Ascending aorta (tissue), 2 donors: Measurements from ENCODE around the gene TRAF2. TPM values are rescaled to one million over a fixed set of nuclear protein-coding genes. Genes with fewer than 3 reads are reported as not detected.
A peak's percentile ranks its signal among the peaks of the same experiment; 100 is the strongest.
"Not testable (repeated sequence)": the region's sequence is repeated elsewhere in the genome, so short reads cannot be mapped to it uniquely, and the experiment has no call there.

ENCODE experiments used
- DNase-seq, 2 donors: peaks; one replicate each; pipeline ENCODE4 v3.0.0-alpha.2; 2019; ENCODE audit warnings: low spot score in 2 of 2
- H3K27ac ChIP-seq, 2 donors: fragments of 200-600 bp; sonication (generic); one replicate each; pipeline ENCODE4 v1.5.1; 2016 to 2017; ENCODE audit warnings: mild to moderate bottlenecking in 1 of 2
- H3K27me3 ChIP-seq: fragments of 200-600 bp; sonication (generic); one replicate; pipeline ENCODE4 v1.5.1; 2017
- H3K36me3 ChIP-seq, 2 donors: fragments of 200-600 bp; sonication (generic); one replicate each; pipeline ENCODE4 v1.5.1; 2016
- H3K4me1 ChIP-seq, 2 donors: fragments of 200-600 bp; sonication (generic); one replicate each; pipeline ENCODE4 v1.5.1; 2016 to 2017; ENCODE audit warnings: mild to moderate bottlenecking in 1 of 2
- H3K4me3 ChIP-seq, 2 donors: fragments of 200-600 bp; sonication (generic); one replicate each; pipeline ENCODE4 v1.5.1; 2016 to 2017; ENCODE audit warnings: mild to moderate bottlenecking in 1 of 2
- H3K9me3 ChIP-seq, 2 donors: fragments of 200-600 bp; sonication (generic); one replicate each; pipeline ENCODE4 v1.5.1; 2016
- intact Hi-C: fragments of 100-400 bp; cut with DNase I; formaldehyde crosslinking; loops from one replicate; pipeline ENCODE4 v1.15.1; 2023
- total RNA-seq: library from RNA; depleted of rRNA; stranded (reverse); fragments of >200 nt; gene quantifications from one replicate; pipeline ENCODE4 v1.1.0, GENCODE V29; 2016
- TF ChIP-seq, protein P1 (sequence below), 3 experiments: fragments of 200-600 bp in 2 of 3; fragments of 450-650 bp in 1 of 3; sonication (generic) in 2 of 3; IDR thresholded peaks; one replicate each; pipeline ENCODE4 v1.5.1; 2016 to 2019; ENCODE audit warnings: antibody characterized with exemption in 3 of 3, mild to moderate bottlenecking in 1 of 3, moderate library complexity in 1 of 3

The TRAF2 gene
- total RNA-seq, 1 donor from 2014 or later: 4.4 TPM

DNA sequence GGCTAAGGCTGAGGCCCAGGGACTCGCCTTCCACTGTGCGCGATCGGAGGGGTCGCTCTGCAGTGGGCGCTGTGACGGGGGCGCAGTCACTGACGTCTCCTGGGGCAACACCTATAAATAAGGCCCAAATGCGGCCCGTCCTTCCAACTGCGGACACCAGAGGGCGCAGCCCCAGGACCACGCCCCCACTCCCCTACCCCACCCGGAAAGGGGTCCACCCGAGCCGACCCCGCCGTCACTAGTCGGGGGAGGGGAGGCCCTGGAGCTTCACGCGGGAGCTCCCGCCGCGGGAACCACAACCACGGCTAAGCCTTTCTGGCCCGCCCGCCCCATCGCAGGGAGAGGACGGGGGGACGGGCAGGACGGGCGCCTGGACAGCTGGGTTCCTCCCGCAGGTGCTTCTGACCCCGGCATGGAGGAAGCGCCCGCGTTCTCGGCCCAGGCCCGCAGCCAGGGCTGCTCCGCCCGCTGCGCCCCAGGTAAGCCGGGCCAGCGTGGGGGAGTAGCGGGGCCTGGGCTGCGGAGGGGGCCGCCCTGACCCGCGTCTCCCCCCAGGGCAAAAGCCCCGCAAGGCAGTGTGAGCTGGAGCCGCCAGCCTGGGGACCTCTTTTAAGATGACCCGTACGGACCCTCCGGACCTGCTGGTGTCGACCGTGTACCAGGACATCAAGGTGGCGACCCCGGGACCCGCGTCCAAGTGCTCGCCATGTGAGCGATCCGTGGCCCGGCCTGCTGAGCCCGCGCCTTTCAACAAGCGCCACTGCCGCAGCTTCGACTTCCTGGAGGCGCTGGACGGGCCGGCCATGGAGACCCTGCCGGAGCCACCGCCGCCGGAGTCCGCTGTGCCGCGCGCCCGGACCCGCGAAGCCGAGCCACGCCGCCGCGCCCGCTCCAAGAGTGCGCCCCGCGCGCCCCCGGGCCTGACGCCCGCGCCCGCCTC is 42.2 kb upstream of the TRAF2 start:
- H3K27ac ChIP-seq, intact Hi-C loops, H3K9me3 ChIP-seq, DNase-seq: not testable (repeated sequence)
- Histone ChIP-seq H3K4me3 (peak overlapping the region; percentile 13 to 71), H3K4me1 (peaks cover 3 to 32% of the 10 kb centered on the region in 2 donors), H3K36me3 (peaks cover 12 to 19% of the 10 kb centered on the region in 2 donors), H3K27me3 (peaks cover 34% of the 10 kb centered on the region)
- TF ChIP-seq, protein P1, sequence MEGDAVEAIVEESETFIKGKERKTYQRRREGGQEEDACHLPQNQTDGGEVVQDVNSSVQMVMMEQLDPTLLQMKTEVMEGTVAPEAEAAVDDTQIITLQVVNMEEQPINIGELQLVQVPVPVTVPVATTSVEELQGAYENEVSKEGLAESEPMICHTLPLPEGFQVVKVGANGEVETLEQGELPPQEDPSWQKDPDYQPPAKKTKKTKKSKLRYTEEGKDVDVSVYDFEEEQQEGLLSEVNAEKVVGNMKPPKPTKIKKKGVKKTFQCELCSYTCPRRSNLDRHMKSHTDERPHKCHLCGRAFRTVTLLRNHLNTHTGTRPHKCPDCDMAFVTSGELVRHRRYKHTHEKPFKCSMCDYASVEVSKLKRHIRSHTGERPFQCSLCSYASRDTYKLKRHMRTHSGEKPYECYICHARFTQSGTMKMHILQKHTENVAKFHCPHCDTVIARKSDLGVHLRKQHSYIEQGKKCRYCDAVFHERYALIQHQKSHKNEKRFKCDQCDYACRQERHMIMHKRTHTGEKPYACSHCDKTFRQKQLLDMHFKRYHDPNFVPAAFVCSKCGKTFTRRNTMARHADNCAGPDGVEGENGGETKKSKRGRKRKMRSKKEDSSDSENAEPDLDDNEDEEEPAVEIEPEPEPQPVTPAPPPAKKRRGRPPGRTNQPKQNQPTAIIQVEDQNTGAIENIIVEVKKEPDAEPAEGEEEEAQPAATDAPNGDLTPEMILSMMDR (IDR thresholded peaks at IDR 0.05): peak; percentile 64 to 73 (median 69)

DNA sequence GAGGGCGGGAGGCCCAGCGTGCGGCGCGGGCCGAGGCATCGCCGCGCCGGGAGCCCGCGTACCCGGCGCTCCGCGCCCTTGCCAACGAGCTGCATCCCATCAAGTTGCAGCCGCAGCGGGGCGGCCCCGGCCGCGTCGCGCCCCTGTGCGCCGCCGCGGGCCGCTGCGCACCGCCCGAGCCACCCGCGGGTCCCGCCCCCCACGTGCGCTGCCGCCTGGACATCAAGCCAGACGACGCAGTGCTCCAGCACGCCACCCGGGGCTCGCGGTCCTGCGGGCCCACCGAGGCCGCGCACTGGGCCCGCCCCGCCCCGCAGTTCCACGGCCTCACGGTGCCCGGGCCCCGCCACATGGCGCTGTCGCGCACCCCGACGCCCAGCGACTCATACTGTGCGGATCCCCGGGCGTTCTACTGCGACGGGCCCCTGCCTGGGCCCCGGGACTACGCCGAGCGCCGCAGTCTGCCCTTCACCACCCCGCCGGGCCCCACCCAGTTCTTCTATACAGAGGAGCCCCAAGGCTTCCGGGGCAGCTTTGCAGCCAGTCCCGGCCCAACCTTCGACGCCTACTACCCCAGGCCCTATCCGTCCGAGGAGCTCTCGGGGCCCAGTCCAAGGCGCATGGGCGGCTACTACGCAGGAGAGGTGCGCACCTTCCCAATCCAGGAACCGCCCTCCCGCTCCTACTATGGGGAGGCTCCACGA is 41.4 kb upstream of the TRAF2 start:
- TF ChIP-seq, protein P1 (IDR thresholded peaks at IDR 0.05): no peak
- intact Hi-C loops: loop anchor here (5.0 kb wide), 1 partner anchor 38 kb away; the partner anchor contains the start of gene RABL6
- H3K36me3 ChIP-seq: peaks cover 3 to 11% of the 10 kb centered on the region in 2 donors
- no peak overlapping the region for H3K27ac ChIP-seq
- DNase-seq: no peak
- H3K4me1 ChIP-seq: peaks cover 4 to 33% of the 10 kb centered on the region in 2 donors
- H3K9me3 ChIP-seq: no peaks in the 10 kb centered on the region
- H3K4me3 ChIP-seq: no peak overlapping the region
- peaks cover 34% of the 10 kb centered on the region for H3K27me3 ChIP-seq

DNA sequence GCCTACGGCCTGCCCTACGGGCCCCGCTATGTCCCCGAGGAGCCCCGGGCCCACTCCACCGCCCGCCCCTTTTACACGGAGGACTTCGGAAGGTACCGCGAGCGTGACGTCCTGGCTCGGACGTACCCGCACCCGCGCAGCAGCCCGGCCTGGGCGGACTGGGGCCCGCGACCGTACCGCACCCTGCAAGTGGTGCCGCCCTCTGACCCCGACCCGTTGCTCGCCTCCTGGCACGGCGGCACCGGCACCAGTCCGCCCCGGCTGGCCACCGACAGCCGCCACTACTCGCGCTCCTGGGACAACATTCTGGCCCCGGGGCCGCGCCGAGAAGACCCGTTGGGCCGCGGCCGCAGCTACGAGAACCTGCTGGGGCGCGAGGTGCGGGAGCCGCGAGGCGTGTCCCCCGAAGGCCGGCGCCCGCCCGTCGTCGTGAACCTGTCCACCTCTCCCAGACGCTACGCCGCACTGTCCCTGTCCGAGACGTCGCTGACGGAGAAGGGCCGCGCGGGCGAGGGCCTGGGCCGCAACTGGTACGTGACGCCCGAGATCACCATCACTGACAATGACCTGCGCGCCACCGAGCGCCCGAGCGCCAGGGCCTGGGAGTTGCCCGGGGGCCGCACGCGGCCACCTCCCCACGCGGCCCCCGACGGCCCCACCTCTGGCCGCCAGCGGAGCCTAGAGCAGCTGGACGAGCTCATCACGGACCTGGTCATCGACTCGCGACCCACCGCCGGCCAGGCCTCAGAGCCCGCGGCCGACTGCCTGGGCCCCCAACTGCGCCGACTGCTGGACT is 40.7 kb upstream of the TRAF2 start:
- TF ChIP-seq, protein P1 (IDR thresholded peaks at IDR 0.05): no peak
- intact Hi-C loops: loop anchor here (5.0 kb wide), 1 partner anchor 38 kb away; the partner anchor contains the start of gene RABL6
- no peak for DNase-seq
- no peaks in the 10 kb centered on the region for H3K9me3 ChIP-seq
- peaks cover 11 to 41% of the 10 kb centered on the region in 2 donors for H3K4me1 ChIP-seq
- peaks cover 0 to 3% of the 10 kb centered on the region in 2 donors for H3K36me3 ChIP-seq
- no peak overlapping the region for H3K27ac ChIP-seq
- H3K27me3 ChIP-seq: peaks cover 34% of the 10 kb centered on the region
- H3K4me3 ChIP-seq: no peak overlapping the region

- intact Hi-C loops: loop anchor here (5.0 kb wide), 1 partner anchor 39 kb away; the partner anchor contains the start of gene RABL6
- DNase-seq: no peak
- TF ChIP-seq, protein P1 (IDR thresholded peaks at IDR 0.05): no peak
- H3K4me3 ChIP-seq: peak overlapping the region; percentile 85 to 98
- H3K27me3 ChIP-seq: peaks cover 34% of the 10 kb centered on the region
- no peak overlapping the region for H3K27ac ChIP-seq
- no peaks in the 10 kb centered on the region for H3K9me3 ChIP-seq
- H3K4me1 ChIP-seq: peaks cover 11 to 43% of the 10 kb centered on the region in 2 donors
- no peaks in the 10 kb centered on the region for H3K36me3 ChIP-seq
Observed at GRCh38 chr9:136846376-136847087, 39.8 kb upstream of the TRAF2 start.
